ENCODE data around the gene ANKH.
"Not testable (repeated sequence)": the region's sequence is repeated elsewhere in the genome, so short reads cannot be mapped to it uniquely, and the experiment has no call there.

ANKH gene

GRCh38 chr5:14853685-14854084, 17.9 kb downstream of the ANKH start:
- no peak for DNase-seq

- no peak for DNase-seq
Measured at GRCh38 chr5:14852779-14853178, 18.8 kb downstream of the ANKH start.

- DNase-seq, result no peak
Measured at GRCh38 chr5:14851999-14852526, 19.5 kb downstream of the ANKH start.

DNA sequence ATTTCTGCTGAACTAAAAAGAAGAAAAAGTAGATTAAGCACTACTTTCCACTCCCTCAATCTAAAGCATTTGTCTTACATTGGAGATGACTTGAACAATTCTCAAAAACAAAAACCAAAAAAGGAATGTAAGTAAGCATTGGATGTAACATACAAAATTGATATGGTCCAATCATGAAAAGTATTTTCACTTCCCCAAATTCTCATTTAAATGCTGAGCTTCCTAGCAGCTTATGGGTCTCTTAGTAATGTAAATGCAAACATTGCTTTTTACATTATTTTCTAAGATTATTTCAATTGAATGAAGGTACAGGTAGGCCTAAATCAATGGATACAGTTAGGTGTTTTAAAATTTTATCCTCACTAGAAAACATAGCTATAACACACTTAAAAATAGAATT, 20.0 kb downstream of the ANKH start:
- DNase-seq, result no peak

DNA sequence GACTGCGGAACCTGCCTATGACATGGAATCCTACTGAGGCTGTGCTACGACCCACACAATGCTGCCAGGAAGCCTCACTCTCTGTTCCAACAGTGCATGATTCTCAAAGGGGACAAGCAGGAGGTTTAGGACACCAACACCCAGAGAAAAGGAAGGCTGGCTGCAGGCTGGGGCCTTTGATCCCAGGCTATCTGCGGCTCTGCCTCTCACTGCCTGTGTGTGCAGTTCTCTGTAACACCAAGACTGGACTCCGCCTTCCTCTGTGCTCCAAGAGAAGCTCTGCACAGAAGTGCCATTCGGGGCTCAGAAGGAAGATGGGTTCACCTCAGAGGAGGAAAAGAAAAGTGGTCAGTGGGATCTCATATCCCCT, 20.5 kb downstream of the ANKH start:
- DNase-seq, result no peak

- no peak for DNase-seq
Measured at GRCh38 chr5:14850419-14851049, 21.0 kb downstream of the ANKH start.

DNA sequence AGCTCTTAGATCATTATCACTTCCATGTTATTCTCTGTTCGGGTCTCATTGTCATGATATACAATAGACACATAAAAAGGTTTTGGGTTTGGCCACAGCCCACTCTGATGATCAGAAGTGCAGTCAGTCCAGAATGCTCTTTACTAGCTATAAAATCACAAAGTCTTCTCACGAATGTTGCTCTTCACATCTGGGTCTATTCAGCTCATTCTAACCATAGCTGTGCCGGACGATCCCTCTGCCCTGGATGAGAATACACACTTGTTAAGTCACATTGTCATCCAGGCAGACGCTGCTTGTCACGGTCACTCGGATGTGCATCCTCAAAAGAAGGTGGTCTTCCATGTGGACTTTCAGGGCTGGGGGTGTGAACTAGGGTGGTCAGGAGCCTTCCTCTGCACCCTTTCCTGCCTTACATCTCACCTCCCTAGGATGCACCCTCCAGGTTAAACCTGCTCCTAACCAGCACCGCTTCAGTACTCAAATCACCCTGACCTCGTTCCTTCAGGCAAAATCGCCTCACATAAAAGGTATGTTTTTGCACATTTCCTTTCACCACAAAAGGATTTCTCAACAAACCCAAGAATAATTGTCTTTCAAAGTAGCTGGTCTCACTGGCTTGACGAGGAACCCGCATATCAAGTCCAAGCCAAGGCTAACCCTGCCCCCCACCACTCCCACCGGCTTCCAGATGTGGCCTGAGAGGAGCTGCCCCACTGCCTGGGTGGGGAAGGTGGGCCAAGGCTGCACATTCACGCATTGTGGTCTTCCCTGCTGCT, 21.9 kb downstream of the ANKH start:
- no peak for DNase-seq

DNA sequence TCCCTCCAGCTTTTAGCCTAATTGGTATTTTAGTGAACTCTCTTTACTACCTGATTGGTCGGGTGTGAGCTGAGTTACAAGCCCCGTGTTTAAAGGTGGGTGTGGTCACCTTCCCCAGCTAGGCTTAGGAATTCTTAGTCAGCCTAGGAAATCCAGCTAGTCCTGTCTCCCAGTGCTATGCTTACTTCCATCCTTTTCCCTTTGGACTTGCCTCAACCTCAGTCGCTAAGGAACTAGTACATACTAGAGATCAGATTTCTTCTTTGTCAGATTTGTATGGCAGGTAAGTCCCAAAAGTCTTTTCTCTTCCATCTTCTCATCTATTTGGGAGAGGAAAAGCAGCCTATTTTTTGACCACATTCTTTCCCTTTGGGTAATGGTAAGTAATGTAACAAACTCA, 22.6 kb downstream of the ANKH start:
- not testable (repeated sequence) for DNase-seq

DNA sequence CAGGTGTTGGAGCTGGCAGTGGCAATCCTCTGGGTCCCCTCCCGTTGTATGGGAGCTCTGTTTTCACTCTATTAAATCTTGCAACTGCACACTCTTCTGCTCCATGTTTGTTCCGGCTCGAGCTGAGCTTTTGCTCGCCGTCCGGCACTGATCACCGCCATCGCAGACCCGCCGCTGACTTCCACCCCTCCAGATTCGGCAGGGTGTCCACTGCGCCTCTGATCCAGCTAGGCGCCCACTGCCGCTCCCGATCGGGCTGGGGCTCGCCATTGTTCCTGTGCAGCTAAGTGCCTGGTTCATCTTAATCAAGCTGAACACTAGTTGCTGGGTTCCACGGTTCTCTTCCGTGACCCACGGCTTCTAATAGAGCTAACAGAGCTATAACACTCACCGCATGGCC, 23.2 kb downstream of the ANKH start:
- no peak for DNase-seq

GRCh38 chr5:14847471-14847870, 24.1 kb downstream of the ANKH start:
- no peak for DNase-seq

DNA sequence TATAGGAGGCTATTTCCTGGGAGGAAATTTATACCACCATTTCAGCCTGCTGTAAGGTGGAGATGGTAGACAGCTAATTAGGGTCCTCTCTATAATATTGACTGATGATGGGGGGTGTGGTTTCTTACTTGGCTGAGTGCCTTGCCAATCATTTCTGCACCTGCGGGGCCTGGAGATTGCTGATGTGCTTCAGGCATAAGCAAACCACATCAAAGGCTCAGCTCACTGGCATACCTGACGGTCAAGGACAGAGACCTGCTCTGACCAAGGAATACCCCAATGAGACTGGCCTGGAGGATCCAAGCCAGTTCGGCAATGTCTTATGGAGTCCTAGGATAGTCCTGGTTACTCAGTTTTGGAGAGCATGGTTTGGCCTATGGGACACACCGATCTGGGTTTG, 29.5 kb downstream of the ANKH start:
- DNase-seq, result no peak

DNA sequence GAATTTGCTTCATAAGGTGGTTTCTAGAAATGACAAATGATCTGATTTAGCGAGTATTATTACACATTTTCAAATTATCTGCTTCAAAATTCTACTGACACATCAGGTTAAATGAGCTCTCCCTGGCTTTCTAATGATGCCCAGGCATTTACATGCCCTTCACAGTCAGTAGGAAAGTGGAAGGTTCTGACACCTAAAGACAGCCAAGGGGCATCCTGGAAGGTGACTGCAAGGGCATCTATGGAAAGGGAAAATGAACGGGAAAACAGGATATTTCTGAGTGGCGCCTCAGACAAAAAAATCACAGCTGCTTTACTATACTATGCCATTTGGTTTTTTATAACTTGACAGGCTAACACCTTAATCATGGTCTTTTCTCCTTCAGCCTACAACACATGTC, 31.0 kb downstream of the ANKH start:
- DNase-seq, result no peak

DNA sequence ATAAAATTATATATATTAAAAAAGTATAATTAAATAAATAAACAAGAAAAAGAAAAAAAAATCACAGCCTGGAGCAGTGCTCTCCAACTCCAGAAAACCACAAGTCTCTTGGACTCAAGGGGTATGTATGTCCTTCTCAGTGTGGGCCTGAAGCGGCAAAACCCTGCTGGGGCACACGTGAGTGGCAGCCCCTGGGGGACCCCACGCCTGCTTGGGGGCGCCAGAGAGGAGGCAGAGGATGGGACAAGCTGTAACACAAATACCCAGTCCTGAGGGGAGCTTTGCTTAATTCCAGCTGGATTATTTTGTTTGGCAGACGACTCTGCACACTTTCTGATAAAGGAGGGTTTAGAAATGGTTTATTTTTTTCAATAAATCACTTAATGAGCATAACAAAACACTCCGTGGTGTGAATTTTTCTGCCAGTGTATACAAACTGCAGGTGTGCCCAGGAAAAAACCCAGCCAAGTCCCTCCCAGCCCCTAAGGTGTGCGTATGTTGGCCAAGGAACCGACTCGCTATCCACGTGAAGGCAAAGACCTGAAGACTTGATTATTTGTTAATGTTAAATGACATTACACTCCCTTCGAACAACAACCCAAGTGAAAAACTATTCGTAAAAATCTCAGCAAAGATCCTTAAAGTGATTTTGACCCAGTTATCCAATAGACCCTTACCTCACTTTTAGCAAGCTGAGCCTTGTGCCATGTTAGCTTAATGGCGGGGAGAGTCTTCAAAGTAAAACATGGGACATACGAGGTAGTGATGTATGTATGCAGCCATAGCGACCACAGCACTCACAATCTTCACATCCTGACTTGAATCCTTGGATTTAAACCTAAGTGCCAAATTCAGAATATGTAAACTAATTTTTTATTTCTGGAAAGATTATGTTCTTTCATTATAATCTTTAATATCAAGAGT, 32.9 kb downstream of the ANKH start:
- DNase-seq, result no peak

DNA sequence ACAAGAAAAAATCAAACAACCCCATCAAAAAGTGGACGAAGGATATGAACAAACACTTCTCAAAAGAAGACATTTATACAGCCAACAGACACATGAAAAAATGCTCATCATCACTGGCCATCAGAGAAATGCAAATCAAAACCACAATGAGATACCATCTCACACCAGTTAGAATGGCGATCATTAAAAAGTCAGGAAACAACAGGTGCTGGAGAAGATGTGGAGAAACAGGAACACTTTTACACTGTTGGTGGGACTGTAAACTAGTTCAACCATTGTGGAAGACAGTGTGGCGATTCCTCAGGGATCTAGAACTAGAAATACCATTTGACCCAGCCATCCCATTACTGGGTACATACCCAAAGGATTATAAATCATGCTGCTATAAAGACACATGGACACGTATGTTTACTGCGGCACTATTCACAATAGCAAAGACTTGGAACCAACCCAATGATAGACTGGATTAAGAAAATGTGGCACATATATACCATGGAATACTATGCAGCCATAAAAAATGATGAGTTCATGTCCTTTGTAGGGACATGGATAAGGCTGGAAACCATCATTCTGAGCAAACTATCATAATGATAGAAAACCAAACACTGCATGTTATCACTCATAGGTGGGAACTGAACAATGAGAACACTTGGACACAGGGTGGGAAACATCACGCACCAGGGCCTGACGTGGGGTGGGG, 34.0 kb downstream of the ANKH start:
- not testable (repeated sequence) for DNase-seq

DNA sequence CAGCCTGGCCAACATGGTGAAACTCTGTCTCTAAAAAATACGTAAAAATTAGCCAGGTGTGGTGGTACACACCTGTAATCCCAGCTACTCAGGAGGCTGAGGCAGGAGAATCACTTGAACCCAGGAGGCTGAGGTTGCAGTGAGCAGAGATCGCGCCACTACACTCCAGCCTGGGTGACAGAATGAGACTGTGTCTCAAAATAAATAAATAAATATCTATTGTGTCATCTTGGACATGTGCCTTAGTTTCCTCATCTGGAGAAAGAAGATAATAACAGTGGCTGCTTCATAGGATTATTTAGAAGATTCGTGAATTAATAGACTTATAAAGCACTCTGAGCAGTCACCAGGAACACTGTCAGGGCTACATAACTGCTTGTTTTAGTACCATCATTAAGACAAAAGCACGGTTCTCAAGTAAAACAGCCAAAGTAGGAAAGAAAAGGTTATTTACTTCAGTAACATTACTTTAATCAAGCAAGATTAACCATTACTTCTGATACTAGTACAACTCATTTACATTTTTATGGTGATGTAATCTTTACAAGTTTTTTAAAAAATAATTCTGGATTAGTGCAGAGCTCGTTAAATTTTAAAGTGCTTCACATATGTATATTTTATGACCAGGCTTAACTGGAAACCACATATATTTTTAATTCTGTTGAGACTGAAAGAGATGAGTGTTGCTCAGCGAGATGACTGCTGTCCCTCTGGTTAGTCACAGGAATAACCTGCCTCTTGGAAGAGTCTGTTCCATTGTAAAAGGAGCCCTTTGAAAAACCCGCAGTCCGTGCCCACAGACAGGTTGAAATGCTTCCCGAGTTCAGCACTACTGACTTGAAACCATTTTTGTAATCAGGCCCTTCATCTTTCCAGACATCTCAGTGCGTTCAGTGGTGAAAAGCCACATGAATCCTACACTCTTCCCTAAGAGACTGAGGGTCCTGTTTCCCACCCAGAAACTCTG, 36.7 kb downstream of the ANKH start:
- DNase-seq, result no peak

GRCh38 chr5:14834062-14834461, 37.5 kb downstream of the ANKH start:
- no peak for DNase-seq

- no peak for DNase-seq
Measured at GRCh38 chr5:14831006-14831338, 40.6 kb downstream of the ANKH start.

DNA sequence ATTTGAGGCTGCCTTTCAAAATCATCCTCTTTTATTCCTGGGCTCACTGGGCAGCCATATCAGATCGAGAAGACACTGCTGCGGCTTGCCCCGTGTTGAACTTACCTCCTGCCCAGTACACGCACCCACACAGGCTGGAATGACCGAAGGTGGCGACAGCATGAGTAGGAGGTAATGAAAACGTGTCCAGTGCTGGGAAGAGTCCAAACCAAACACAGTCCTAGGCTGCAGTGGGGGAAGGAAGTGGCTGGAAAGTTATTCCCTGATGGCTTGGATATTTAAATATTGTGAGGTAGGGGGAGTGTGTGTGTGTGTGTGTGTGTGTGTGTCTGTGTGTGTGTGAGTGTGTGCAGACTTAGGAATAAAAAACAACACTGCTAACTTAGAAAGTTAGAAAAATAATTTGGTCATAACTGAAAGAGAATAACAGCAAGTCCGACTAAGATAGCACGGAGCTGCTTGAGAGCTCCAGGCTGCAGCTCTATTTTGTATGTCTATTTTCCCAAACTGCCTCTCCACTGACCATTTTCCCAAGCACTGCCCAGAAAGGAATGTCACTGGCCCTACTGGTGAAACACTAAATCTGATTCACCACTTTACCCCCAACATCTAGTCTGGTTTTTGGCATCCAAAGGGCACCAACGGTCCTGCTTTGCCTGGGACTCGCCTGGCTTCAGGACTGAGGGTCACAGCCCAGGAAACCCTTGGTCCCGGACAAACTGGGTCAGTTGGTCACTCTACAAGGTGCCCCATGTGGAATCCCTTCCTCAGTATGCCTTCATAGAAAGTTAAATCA, 41.2 kb downstream of the ANKH start:
- DNase-seq, result no peak

DNA sequence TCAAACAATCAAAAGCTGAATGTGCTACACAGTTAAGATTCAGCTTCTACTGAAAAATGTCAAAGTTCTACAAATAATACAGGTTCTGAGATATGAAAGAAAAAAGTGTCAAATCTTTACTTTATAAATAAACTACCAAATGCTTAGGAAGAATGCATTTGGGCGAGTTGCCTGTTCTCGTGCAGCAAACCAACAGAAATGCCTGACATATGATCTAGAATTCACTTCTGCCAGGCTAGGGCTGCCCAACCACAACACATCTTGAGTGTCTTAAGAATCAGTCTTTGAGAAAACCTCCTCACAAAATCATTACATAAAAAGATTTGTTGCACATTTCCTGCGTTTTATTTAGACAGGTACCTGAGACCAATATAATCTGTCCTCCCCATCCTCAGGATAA, 42.2 kb downstream of the ANKH start:
- no peak for DNase-seq

DNA sequence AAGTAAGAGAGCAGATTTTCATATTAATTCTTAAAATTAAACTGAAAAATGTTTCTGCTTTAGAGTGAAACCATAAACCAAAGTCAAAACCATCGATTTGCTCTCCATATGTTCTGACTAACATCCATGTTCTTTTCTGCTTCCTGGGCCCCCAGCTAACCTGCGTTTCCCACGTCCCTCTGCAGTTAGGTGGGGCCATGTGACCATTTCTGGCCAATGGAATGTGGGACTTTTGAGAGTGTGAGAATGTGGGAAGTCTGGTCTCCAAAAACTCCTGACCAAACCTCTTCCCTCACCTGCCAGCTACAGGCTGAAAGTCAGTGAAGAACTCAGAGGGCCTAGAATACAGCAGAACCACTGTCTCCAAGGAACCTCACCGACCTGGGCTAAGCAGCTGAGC, 44.9 kb downstream of the ANKH start:
- DNase-seq, result no peak

- DNase-seq, result no peak
Measured at GRCh38 chr5:14825977-14826376, 45.6 kb downstream of the ANKH start.

All from CD4-positive, alpha-beta T cell treated with Interleukin-1 beta for 1 hour (primary cell).